SU-DHL-6 (cell line): ENCODE data around the gene SPOCD1.

Source experiments
- EZH2phosphoT487 ChIP-seq: fragments of 200-600 bp; sonication (generic), shearing (Covaris generic); conservative IDR thresholded peaks from 2 replicates; pipeline ENCODE4 v1.6.1; 2018; ENCODE audit warnings: mild to moderate bottlenecking, antibody characterized with exemption, low read length, moderate library complexity, mixed read lengths
- TF ChIP-seq, protein P1 (sequence below): fragments of 200-600 bp; sonication (generic); IDR thresholded peaks from one replicate; pipeline ENCODE4 v1.5.1; 2017; ENCODE audit warnings: antibody characterized with exemption, mild to moderate bottlenecking, low read length, moderate library complexity; ENCODE audit not compliant: insufficient read depth, poor library complexity, severe bottlenecking

DNA sequence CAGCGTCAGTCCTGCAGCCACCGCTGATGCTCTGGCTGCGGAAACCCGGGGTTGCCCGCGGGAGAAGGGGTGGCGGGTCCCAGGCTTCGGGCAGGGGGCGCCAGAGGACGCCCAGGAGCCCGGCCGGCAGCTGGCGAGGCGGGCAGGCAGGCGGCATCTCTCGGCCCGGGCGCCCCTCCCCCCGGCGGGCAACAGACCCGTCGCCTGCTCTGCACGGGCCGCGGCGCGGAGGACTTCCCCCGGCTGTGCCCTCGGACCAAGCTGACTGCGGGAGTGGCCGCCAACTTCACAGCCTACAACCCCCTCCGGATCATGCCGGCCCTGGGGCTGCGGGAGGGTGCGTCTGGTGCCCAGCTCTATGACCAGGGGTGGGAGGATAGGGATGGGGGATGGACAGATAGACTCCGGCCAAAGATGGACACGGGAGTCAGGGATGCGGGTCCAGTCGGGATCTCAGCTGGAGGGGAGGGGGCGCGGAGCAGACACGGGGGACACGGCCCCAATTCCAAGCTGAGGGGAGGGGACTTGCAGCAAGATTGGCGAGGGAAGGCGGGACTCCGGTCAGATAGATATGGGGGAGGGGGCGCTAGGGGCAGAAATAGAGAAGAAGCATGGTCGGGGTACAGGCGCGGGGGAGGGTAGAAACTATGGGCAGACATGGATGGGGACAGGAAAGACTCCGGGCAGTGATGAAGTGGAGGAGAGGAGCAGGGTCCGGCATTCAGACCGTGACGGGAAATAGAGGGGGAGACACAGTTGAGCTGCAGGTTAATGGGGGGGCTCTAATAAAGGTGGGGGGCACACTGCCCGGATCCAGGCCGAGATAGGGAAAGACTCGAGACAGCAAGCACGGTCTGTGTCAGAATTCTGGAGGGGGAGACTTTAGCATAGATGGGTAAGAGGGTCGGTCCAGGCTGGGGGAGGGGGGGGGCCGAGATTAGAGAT is 52.8 kb downstream of the SPOCD1 start:
- TF ChIP-seq EZH2phosphoT487 = no peak
- TF ChIP-seq, protein P1, sequence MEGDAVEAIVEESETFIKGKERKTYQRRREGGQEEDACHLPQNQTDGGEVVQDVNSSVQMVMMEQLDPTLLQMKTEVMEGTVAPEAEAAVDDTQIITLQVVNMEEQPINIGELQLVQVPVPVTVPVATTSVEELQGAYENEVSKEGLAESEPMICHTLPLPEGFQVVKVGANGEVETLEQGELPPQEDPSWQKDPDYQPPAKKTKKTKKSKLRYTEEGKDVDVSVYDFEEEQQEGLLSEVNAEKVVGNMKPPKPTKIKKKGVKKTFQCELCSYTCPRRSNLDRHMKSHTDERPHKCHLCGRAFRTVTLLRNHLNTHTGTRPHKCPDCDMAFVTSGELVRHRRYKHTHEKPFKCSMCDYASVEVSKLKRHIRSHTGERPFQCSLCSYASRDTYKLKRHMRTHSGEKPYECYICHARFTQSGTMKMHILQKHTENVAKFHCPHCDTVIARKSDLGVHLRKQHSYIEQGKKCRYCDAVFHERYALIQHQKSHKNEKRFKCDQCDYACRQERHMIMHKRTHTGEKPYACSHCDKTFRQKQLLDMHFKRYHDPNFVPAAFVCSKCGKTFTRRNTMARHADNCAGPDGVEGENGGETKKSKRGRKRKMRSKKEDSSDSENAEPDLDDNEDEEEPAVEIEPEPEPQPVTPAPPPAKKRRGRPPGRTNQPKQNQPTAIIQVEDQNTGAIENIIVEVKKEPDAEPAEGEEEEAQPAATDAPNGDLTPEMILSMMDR = peak; percentile 69
